HepG2 (cell line): ENCODE measurements around the gene COL18A1. TPM values are rescaled to one million over a fixed set of nuclear protein-coding genes. Genes with fewer than 3 reads are reported as not detected.
A peak's percentile ranks its signal among the peaks of the same experiment; 100 is the strongest.

Experiments used
- ARNTL ChIP-seq: sonication (generic); formaldehyde crosslinking; IDR thresholded peaks from 2 replicates; pipeline ENCODE4 v1.4.0; 2020; ENCODE audit warnings: mild to moderate bottlenecking, missing genetic modification reagents
- CREB1 ChIP-seq, 2 experiments: fragments of 450-650 bp in 1 of 2; IDR thresholded peaks; 2 replicates each; pipeline ENCODE4 v1.6.1; 2016 to 2017; ENCODE audit warnings: control low read depth in 1 of 2, mild to moderate bottlenecking in 1 of 2, missing compliant biosample characterization in 1 of 2, missing genetic modification characterization in 1 of 2
- DMAP1 ChIP-seq: IDR thresholded peaks from 2 replicates; pipeline ENCODE4 v1.6.1; 2016
- GABPA ChIP-seq, 2 experiments: IDR thresholded peaks; 2 replicates each; pipeline ENCODE4 v1.6.1; 2011 to 2016; ENCODE audit warnings: low read depth in 2 of 2, low read length in 1 of 2, missing biosample characterization in 1 of 2, missing genetic modification characterization in 1 of 2
- IRF9 ChIP-seq: sonication (generic); formaldehyde crosslinking; IDR thresholded peaks from 2 replicates; pipeline ENCODE4 v1.8.0; 2022; ENCODE audit warnings: missing genetic modification reagents, mild to moderate bottlenecking, borderline replicate concordance
- KDM5B ChIP-seq: sonication (generic); formaldehyde crosslinking; IDR thresholded peaks from 2 replicates; pipeline ENCODE4 v1.4.0; 2020; ENCODE audit warnings: missing genetic modification reagents, mild to moderate bottlenecking, borderline replicate concordance
- KLF11 ChIP-seq: IDR thresholded peaks from 2 replicates; pipeline ENCODE4 v1.6.1; 2016; ENCODE audit warnings: missing compliant biosample characterization
- NFE2L1 ChIP-seq: sonication (generic); formaldehyde crosslinking; IDR thresholded peaks from 2 replicates; pipeline ENCODE4 v1.4.0; 2020; ENCODE audit warnings: missing genetic modification reagents, mild to moderate bottlenecking, borderline replicate concordance
- NFE2L2 ChIP-seq: fragments of 150-350 bp; IDR thresholded peaks from 2 replicates; pipeline ENCODE4 v1.6.1; 2014; ENCODE audit warnings: low read length
- NKX3-1 ChIP-seq: sonication (generic); formaldehyde crosslinking; IDR thresholded peaks from 2 replicates; pipeline ENCODE4 v1.5.0; 2020; ENCODE audit warnings: missing genetic modification reagents
- SMC3 ChIP-seq: IDR thresholded peaks from 2 replicates; pipeline ENCODE4 v1.6.1; 2011; ENCODE audit warnings: low read length, improper control_type of control experiment
- TFAP4 ChIP-seq: sonication (generic); IDR thresholded peaks from 2 replicates; pipeline ENCODE4 v1.6.1; 2016; ENCODE audit warnings: low read depth, borderline replicate concordance
- USF2 ChIP-seq, 2 experiments: sonication (generic) in 1 of 2; formaldehyde crosslinking in 1 of 2; IDR thresholded peaks; 2 replicates each; pipeline versions ENCODE4 v1.5.1 to v1.6.1; 2011 to 2020; ENCODE audit warnings: borderline replicate concordance in 1 of 2, low read depth in 1 of 2, low read length in 1 of 2, mild to moderate bottlenecking in 1 of 2, missing genetic modification reagents in 1 of 2, moderate library complexity in 1 of 2
- ZBTB26 ChIP-seq: IDR thresholded peaks from 2 replicates; pipeline ENCODE4 v1.6.1; 2016; ENCODE audit warnings: missing compliant biosample characterization, missing genetic modification reagents, borderline replicate concordance
- ZFP41 ChIP-seq: sonication (generic); formaldehyde crosslinking; IDR thresholded peaks from 2 replicates; pipeline ENCODE4 v1.4.0; 2020; ENCODE audit warnings: mild to moderate bottlenecking, missing genetic modification reagents, borderline replicate concordance
- ZNF547 ChIP-seq: sonication (generic); formaldehyde crosslinking; IDR thresholded peaks from 2 replicates; pipeline ENCODE4 v1.5.1; 2020; ENCODE audit warnings: mild to moderate bottlenecking, missing genetic modification reagents
- ZNF576 ChIP-seq: sonication (generic); formaldehyde crosslinking; IDR thresholded peaks from 2 replicates; pipeline ENCODE4 v1.4.0; 2020; ENCODE audit warnings: mild to moderate bottlenecking, missing genetic modification reagents
- ZNF652 ChIP-seq: IDR thresholded peaks from 2 replicates; pipeline ENCODE4 v1.6.1; 2016; ENCODE audit warnings: low read depth, borderline replicate concordance
- ZNF720 ChIP-seq: sonication (generic); formaldehyde crosslinking; IDR thresholded peaks from 2 replicates; pipeline ENCODE4 v1.4.0; 2020; ENCODE audit warnings: missing genetic modification reagents
- polyA plus RNA-seq, 8 experiments: library from polyadenylated mRNA; depleted of rRNA in 3 of 8; stranded (reverse) in 7 of 8; unstranded in 1 of 8; fragments of >200 nt; fragmentation: Illumina TruSeq in 4 of 8; extraction: Trizol in 4 of 8; gene quantifications; 2 replicates each; pipeline versions ENCODE4 v1.2.1 to v1.2.3, GENCODE V29; 2011 to 2016; ENCODE audit warnings: low read depth in 4 of 8, missing spikeins in 1 of 8, mixed read lengths in 1 of 8; ENCODE audit not compliant: insufficient read depth in 1 of 8
- total RNA-seq, 5 experiments: library from RNA; depleted of rRNA; stranded (reverse); fragments of >200 nt; fragmentation: Illumina TruSeq; extraction: Trizol; gene quantifications; 2 replicates each; pipeline ENCODE4 v1.2.3, GENCODE V29; 2016; ENCODE audit warnings: low read depth in 1 of 5
- TF ChIP-seq, protein P1 (sequence below): sonication (generic); formaldehyde crosslinking; IDR thresholded peaks from 2 replicates; pipeline ENCODE4 v1.9.0; 2021; ENCODE audit warnings: missing genetic modification reagents, borderline replicate concordance
- TF ChIP-seq, protein P2 (sequence below): IDR thresholded peaks from 2 replicates; pipeline ENCODE4 v1.6.1; 2016; ENCODE audit warnings: mild to moderate bottlenecking, missing biosample characterization, missing genetic modification reagents

COL18A1 gene
- total and polyA plus RNA-seq, 2 of the 13 experiments (the other 11 are each of a cell fraction or from before 2014, with no cell fraction given): 79.0 to 102 TPM

DNA sequence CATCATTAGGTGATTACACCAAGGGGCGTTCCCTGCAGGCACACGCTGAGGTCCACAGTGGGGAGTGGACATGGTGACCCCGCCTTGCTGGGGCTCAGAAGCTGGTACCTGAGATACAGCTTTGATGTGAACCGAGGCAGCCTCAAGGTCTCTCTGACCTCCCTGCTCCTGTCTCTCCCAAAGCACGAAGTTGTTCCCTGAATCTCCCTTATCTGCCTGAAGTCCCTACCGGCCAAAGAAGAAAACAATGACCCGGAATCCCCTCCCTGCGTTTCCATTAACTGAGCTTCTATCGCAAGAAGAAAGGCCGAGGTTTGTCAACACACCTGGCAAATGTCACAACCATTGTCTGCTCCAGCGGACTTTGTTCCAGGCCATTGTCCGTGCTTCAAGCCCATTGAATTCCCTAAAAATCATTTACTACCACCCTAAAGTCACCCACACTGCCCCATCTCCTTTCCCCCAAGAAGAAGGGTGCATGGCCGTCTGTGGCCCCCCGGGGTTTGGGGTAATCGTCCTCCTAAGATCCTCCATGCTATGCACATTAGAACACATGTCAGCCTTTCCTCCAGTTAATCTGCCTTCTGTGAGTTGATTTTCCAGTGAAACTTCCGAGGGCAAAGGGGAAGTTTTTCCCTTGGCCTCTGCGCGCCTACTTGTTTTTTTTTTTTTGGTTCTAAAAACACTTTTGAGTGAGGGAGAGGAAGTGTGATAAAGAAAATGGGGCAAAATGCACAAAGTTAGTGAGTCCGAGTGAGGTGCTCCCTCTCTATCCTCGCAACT lies 48.1 kb upstream of the COL18A1 start (continued):
- TF ChIP-seq ZNF720 (CRISPR knock-in tag): no peak
- no peak for TF ChIP-seq IRF9 (CRISPR knock-in tag)
- TF ChIP-seq USF2 (IDR thresholded peaks at IDR 0.05; ENCODE audit: low read depth, low read length): no peak
- TF ChIP-seq USF2 (CRISPR knock-in tag; IDR thresholded peaks at IDR 0.05; ENCODE audit: borderline replicate concordance): no peak
- TF ChIP-seq, protein P1, sequence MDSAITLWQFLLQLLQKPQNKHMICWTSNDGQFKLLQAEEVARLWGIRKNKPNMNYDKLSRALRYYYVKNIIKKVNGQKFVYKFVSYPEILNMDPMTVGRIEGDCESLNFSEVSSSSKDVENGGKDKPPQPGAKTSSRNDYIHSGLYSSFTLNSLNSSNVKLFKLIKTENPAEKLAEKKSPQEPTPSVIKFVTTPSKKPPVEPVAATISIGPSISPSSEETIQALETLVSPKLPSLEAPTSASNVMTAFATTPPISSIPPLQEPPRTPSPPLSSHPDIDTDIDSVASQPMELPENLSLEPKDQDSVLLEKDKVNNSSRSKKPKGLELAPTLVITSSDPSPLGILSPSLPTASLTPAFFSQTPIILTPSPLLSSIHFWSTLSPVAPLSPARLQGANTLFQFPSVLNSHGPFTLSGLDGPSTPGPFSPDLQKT (CRISPR knock-in tag): no peak
- no peak for TF ChIP-seq KLF11
- TF ChIP-seq, protein P2, sequence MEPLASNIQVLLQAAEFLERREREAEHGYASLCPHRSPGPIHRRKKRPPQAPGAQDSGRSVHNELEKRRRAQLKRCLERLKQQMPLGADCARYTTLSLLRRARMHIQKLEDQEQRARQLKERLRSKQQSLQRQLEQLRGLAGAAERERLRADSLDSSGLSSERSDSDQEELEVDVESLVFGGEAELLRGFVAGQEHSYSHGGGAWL (CRISPR knock-in tag): no peak
- 0 out of 2 replicates have a peak, but pooled peaks have one; percentile 12 for TF ChIP-seq ZNF652 (CRISPR knock-in tag)
- TF ChIP-seq ARNTL (CRISPR knock-in tag): no peak
- TF ChIP-seq KDM5B: no peak
- peak; percentile 84; the same call in 1 of the 2 replicates for TF ChIP-seq TFAP4
- no peak for TF ChIP-seq NKX3-1
- no peak for TF ChIP-seq ZNF576
- no peak for TF ChIP-seq NFE2L1 (CRISPR knock-in tag)
- TF ChIP-seq ZBTB26 (CRISPR knock-in tag): no peak; the same call in 1 of the 2 replicates
- TF ChIP-seq DMAP1: 0 out of 2 replicates have a peak, but pooled peaks have one; percentile 51
- 0 out of 2 replicates have a peak, but pooled peaks have one; percentile 39 for TF ChIP-seq ZNF547 (CRISPR knock-in tag)
- no peak for TF ChIP-seq ZFP41 (CRISPR knock-in tag)
- TF ChIP-seq SMC3: peak; percentile 37
- no peak for TF ChIP-seq GABPA (IDR thresholded peaks at IDR 0.05; ENCODE audit: low read depth, low read length)
- TF ChIP-seq GABPA (CRISPR knock-in tag; IDR thresholded peaks at IDR 0.05; ENCODE audit: low read depth): peak; percentile 13; the same call in 1 of the 2 replicates
- TF ChIP-seq CREB1 (IDR thresholded peaks at IDR 0.05): no peak
- TF ChIP-seq CREB1 (CRISPR knock-in tag; IDR thresholded peaks at IDR 0.05): no peak
- no peak for TF ChIP-seq NFE2L2
